T-helper 1 cell treated with Interleukin-12 subunit alpha and Interleukin-12 subunit beta and Interleukin-4 antibody, amounts not matched to agents 30 μg/mL and 1 μg/mL, for 36 hours (primary cell): Measurements from ENCODE around the gene BOD1L1.

Source experiments
- H3K27ac Mint-ChIP-seq: one replicate; pipeline ENCODE4 v1.8.0; 2021; ENCODE audit warnings: mild to moderate bottlenecking, mixed read lengths
- H3K27me3 Mint-ChIP-seq: one replicate; pipeline ENCODE4 v1.8.0; 2021; ENCODE audit warnings: low read depth, mixed read lengths
- H3K36me3 Mint-ChIP-seq: one replicate; pipeline ENCODE4 v1.8.0; 2021; ENCODE audit warnings: low read depth, mixed read lengths
- H3K4me1 Mint-ChIP-seq: one replicate; pipeline ENCODE4 v1.8.0; 2021; ENCODE audit warnings: low read depth, mixed read lengths
- H3K4me3 Mint-ChIP-seq: one replicate; pipeline ENCODE4 v1.8.0; 2021; ENCODE audit warnings: mild to moderate bottlenecking, moderate library complexity, mixed read lengths
- H3K9me3 Mint-ChIP-seq: one replicate; pipeline ENCODE4 v1.8.0; 2021; ENCODE audit warnings: mixed read lengths

Gene BOD1L1

GRCh38 chr4:13627606-13628311, at the start of gene BOD1L1:
Gene BOD1L1, minus strand, starts transcription at chr4:13627725. Its CDS starts 138 bp downstream, at chr4:13627587.
- peak within 1 kb of the TSS; percentile 91 for H3K27ac Mint-ChIP-seq
- H3K9me3 Mint-ChIP-seq, result no peaks in the 10 kb centered on the region
- no peaks in the 10 kb centered on the region for H3K27me3 Mint-ChIP-seq
- peaks cover 25% of the 10 kb centered on the region for H3K4me1 Mint-ChIP-seq
- H3K4me3 Mint-ChIP-seq, result peak within 1 kb of the TSS; percentile 91
- peaks cover 4% of the 10 kb centered on the region for H3K36me3 Mint-ChIP-seq

DNA sequence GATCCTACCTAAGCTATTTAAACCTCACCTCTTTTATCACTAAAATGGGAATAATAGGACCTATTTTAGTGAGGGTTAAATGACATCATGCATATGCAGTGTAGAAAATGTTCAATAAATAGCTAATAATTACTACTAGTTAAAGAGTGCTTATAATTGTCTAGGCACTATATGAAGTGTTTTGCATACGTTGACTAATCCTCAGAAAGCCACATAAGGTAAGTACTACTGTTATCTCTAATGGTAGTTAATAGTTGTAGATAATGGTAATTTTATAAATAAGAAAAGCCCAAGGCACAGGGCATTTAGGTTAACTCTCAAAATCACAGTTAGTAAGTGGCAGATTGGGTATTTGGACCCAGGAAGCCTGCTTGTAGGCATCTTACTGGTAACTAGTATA, 47.4 kb upstream of the BOD1L1 start:
- no peaks in the 10 kb centered on the region for H3K27me3 Mint-ChIP-seq
- no peak overlapping the region for H3K4me3 Mint-ChIP-seq
- no peaks in the 10 kb centered on the region for H3K4me1 Mint-ChIP-seq
- no peak overlapping the region for H3K27ac Mint-ChIP-seq
- peaks cover 22% of the 10 kb centered on the region for H3K9me3 Mint-ChIP-seq
- H3K36me3 Mint-ChIP-seq, result no peaks in the 10 kb centered on the region

- H3K27me3 Mint-ChIP-seq, result no peaks in the 10 kb centered on the region
- no peaks in the 10 kb centered on the region for H3K4me1 Mint-ChIP-seq
- no peak overlapping the region for H3K4me3 Mint-ChIP-seq
- H3K9me3 Mint-ChIP-seq, result peaks cover 10% of the 10 kb centered on the region
- no peaks in the 10 kb centered on the region for H3K36me3 Mint-ChIP-seq
- no peak overlapping the region for H3K27ac Mint-ChIP-seq
Observed at GRCh38 chr4:13673167-13673566, 45.6 kb upstream of the BOD1L1 start.

DNA sequence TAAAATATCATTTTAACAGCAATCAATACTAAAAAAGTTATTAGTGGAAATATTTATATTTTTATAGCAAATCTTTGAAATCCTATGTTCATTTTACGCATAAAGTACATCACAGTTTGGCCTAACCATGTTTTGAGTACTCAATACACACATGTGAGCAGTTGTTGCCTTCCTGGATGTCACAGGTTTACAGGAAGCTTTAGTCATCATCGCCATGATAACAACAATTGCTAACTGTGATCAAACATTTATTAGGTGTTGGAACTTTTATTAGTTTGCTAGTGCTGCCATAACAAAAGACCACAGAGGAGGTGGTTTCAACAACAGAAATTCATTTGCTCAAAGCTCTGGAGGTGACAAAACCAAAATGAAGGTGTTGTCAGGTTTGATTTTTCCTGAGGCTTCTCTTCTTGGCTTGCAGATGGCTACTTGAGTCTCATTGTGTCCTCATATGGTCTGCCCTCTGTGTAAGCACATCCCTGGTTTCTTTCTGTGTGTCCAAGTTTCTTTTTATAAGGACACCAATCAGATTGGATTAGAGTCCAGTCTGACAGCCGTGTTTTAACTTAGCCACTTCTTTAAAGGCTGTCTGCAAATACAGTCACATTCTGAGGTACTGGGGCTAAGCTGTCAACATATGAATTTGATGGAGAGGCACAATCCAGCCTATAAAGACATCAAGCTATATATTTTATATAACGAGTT, 43.1 kb upstream of the BOD1L1 start:
- Mint-ChIP-seq H3K4me3 (no peak overlapping the region), H3K27me3 (no peaks in the 10 kb centered on the region), H3K36me3 (no peaks in the 10 kb centered on the region), H3K27ac (no peak overlapping the region), H3K9me3 (no peaks in the 10 kb centered on the region), H3K4me1 (no peaks in the 10 kb centered on the region)

- H3K27ac Mint-ChIP-seq, result no peak overlapping the region
- no peaks in the 10 kb centered on the region for H3K9me3 Mint-ChIP-seq
- no peaks in the 10 kb centered on the region for H3K36me3 Mint-ChIP-seq
- no peaks in the 10 kb centered on the region for H3K4me1 Mint-ChIP-seq
- H3K4me3 Mint-ChIP-seq, result no peak overlapping the region
- no peaks in the 10 kb centered on the region for H3K27me3 Mint-ChIP-seq
Observed at GRCh38 chr4:13665701-13666660, 38.5 kb upstream of the BOD1L1 start.

- no peaks in the 10 kb centered on the region for H3K9me3 Mint-ChIP-seq
- no peaks in the 10 kb centered on the region for H3K36me3 Mint-ChIP-seq
- H3K27ac Mint-ChIP-seq, result no peak overlapping the region
- H3K4me3 Mint-ChIP-seq, result no peak overlapping the region
- H3K4me1 Mint-ChIP-seq, result peaks cover 10% of the 10 kb centered on the region
- no peaks in the 10 kb centered on the region for H3K27me3 Mint-ChIP-seq
Observed at GRCh38 chr4:13659341-13660070, 32.0 kb upstream of the BOD1L1 start.

GRCh38 chr4:13656569-13657405, 29.3 kb upstream of the BOD1L1 start:
- peak overlapping the region; percentile 64 for H3K4me3 Mint-ChIP-seq
- H3K36me3 Mint-ChIP-seq, result no peaks in the 10 kb centered on the region
- peak overlapping the region; percentile 37 for H3K27ac Mint-ChIP-seq
- peaks cover 4% of the 10 kb centered on the region for H3K27me3 Mint-ChIP-seq
- H3K9me3 Mint-ChIP-seq, result no peaks in the 10 kb centered on the region
- peaks cover 10% of the 10 kb centered on the region for H3K4me1 Mint-ChIP-seq

GRCh38 chr4:13654162-13654797, 26.8 kb upstream of the BOD1L1 start:
- Mint-ChIP-seq H3K4me1 (peaks cover 10% of the 10 kb centered on the region), H3K4me3 (peak overlapping the region; percentile 82), H3K9me3 (no peaks in the 10 kb centered on the region), H3K27me3 (peaks cover 16% of the 10 kb centered on the region), H3K27ac (no peak overlapping the region), H3K36me3 (no peaks in the 10 kb centered on the region)

DNA sequence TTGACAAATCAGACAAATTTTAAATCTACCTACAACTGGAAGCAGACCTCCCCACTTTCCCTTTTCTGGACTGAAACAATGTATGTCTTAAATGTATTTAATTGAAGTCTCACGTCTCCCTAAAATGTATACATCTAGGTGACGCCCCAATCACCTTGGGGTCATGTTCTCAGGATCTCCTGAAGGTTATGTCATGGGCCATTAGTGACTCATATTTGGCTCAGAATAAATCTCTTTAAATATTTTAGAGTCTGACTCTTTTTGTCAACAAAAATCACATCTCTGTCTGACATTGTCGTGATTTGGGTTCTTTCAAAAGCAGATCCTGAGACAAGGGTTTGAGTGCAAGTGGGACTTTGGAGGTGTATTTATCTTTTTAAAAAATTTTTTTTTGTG, 26.2 kb upstream of the BOD1L1 start:
- Mint-ChIP-seq H3K4me1 (peaks cover 10% of the 10 kb centered on the region), H3K27ac (no peak overlapping the region), H3K4me3 (no peak overlapping the region), H3K27me3 (peaks cover 17% of the 10 kb centered on the region), H3K9me3 (no peaks in the 10 kb centered on the region), H3K36me3 (no peaks in the 10 kb centered on the region)

GRCh38 chr4:13647031-13647430, 19.5 kb upstream of the BOD1L1 start:
- peaks cover 6% of the 10 kb centered on the region for H3K4me1 Mint-ChIP-seq
- H3K27ac Mint-ChIP-seq, result no peak overlapping the region
- no peaks in the 10 kb centered on the region for H3K9me3 Mint-ChIP-seq
- peaks cover 29% of the 10 kb centered on the region for H3K27me3 Mint-ChIP-seq
- no peaks in the 10 kb centered on the region for H3K36me3 Mint-ChIP-seq
- peak overlapping the region; percentile 49 for H3K4me3 Mint-ChIP-seq

DNA sequence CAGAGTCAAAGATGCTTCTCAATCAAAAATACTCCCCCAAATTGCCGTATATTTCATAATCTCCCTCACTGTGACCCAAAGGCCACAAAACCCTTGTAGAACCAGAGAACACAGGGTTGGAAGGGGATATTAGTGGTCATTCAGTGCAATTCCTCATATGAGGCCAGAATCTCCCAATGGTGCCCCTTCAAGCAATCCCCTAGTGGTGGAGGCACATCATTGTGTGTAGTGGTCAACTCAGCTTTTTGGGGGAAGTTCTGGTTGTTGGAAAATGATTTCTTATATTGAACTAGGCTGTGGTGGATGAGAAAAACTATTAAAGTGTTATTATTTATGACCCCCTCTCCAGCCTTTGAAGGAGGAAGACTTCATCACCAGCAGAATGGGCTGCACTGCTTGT, 17.6 kb upstream of the BOD1L1 start:
- Mint-ChIP-seq H3K36me3 (no peaks in the 10 kb centered on the region), H3K4me1 (peaks cover 6% of the 10 kb centered on the region), H3K27me3 (peaks cover 38% of the 10 kb centered on the region), H3K4me3 (no peak overlapping the region), H3K27ac (no peak overlapping the region), H3K9me3 (no peaks in the 10 kb centered on the region)

DNA sequence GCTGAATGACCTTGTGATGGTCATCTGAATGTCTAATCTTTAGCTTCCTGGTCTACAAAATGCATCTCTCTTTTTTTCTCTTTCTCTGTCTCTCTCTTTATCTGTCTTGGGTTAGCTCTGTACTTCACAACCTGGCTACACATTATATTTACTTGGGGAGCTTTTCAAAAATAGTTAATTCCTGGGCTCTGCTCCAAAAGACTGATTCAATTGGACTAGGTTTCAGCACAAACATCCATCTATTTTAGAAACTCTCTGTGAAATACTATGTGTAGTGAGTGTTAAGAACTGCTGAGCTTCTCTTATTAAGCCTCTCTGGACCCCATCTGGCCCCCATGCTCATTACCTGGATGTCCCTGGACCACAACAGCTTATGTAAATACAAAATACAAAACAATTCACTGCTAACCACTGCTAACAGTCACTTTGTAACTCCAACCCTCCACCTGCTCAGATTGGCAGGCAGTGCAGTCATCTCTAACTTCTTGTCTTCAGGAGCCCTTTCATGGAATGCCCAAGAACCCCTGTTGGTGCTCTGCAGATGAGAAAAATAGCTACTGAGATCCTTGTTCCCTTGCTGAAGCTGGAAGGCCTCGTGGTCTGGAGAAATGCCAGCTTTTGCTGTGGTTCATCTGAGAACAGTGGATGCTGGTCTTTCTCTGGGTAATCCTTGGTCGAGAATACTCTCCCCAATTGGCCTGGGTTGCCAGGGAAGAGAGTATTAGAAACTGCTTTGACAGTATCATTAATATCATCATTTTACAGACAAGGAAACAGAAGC, 14.8 kb upstream of the BOD1L1 start:
- H3K27ac Mint-ChIP-seq, result no peak overlapping the region

More for the DNA sequence above, 14.8 kb upstream of the BOD1L1 start:
- no peak overlapping the region for H3K4me3 Mint-ChIP-seq
- H3K27me3 Mint-ChIP-seq, result peaks cover 50% of the 10 kb centered on the region
- no peaks in the 10 kb centered on the region for H3K36me3 Mint-ChIP-seq
- H3K9me3 Mint-ChIP-seq, result no peaks in the 10 kb centered on the region
- peaks cover 5% of the 10 kb centered on the region for H3K4me1 Mint-ChIP-seq
